Lower leg skin (tissue), 4 donors: Measurements from ENCODE around the gene TPST1. TPM values are rescaled to one million over a fixed set of nuclear protein-coding genes. Genes with fewer than 3 reads are reported as not detected.

Source experiments
- DNase-seq, 2 donors: peaks; one replicate each; pipeline ENCODE4 v3.0.0-alpha.2; 2019; ENCODE audit warnings: low spot score in 2 of 2
- H3K4me3 ChIP-seq: fragments of 200-600 bp; sonication (generic); 2 replicates; pipeline ENCODE4 v1.5.1; 2017; ENCODE audit warnings: mild to moderate bottlenecking, low read depth; ENCODE audit not compliant: poor library complexity, severe bottlenecking
- POLR2A ChIP-seq, 2 donors: fragments of 450-650 bp; IDR thresholded peaks; one replicate each; pipeline ENCODE4 v1.6.1; 2016 to 2017; ENCODE audit warnings: antibody characterized with exemption in 2 of 2, mild to moderate bottlenecking in 1 of 2, moderate library complexity in 1 of 2
- WGBS, 2 donors: methylation state at CpG; one replicate each; pipeline ENCODE4 v1.1.5; 2018; 5-methylcytosine and 5-hydroxymethylcytosine counted together
- intact Hi-C: fragments of 100-400 bp; cut with DNase I; formaldehyde crosslinking; loops from one replicate; pipeline ENCODE4 v1.15.0; 2023; ENCODE audit warnings: low total_unique reads
- total RNA-seq, 4 donors: library from RNA; depleted of rRNA; stranded (reverse); fragments of >200 nt; gene quantifications; one replicate each; pipeline ENCODE4 v1.1.0, GENCODE V29; 2016
- TF ChIP-seq, protein P1 (sequence below), 3 donors: fragments of 450-650 bp; IDR thresholded peaks; one replicate each; pipeline ENCODE4 v1.5.1; 2016; ENCODE audit warnings: antibody characterized with exemption in 3 of 3, mild to moderate bottlenecking in 3 of 3, moderate library complexity in 2 of 3

Gene TPST1
- total RNA-seq, 4 donors from 2014 or later, result 10.1 to 12.8 (median 11.2) TPM

DNA sequence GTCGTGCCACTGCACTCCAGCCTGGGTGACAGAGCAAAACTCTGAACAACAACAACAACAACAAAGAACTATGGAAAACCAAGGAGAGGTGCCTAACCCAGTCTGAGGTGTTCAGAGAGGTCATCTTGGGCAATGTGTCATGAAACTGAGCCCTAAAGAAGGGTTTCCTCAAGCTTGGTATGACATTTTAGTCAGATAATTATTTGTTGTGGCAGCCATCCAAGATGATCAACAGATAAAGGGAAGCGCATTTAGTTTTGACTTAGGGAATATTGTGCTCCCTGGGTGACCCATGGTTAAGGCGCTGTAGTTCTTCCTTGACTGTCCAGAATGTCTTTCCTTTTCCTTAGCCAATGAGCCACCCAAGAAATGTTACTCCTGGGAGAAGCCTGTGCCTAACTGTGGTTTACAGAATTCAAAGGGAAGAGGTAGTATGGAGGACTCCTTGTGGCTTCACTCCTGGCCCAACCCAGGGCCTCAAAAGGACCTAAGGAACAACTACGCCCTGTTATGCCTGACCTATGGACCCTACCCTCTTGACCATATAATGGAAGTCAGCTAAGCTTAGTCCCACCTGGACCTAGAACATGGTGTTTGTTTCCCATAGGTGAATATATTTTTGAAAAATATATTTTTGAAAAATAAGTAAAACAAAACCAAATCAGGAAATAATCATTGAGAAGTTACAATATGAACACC is 42.4 kb downstream of the TPST1 start:
- DNase-seq, result no peak
- TF ChIP-seq, protein P1, sequence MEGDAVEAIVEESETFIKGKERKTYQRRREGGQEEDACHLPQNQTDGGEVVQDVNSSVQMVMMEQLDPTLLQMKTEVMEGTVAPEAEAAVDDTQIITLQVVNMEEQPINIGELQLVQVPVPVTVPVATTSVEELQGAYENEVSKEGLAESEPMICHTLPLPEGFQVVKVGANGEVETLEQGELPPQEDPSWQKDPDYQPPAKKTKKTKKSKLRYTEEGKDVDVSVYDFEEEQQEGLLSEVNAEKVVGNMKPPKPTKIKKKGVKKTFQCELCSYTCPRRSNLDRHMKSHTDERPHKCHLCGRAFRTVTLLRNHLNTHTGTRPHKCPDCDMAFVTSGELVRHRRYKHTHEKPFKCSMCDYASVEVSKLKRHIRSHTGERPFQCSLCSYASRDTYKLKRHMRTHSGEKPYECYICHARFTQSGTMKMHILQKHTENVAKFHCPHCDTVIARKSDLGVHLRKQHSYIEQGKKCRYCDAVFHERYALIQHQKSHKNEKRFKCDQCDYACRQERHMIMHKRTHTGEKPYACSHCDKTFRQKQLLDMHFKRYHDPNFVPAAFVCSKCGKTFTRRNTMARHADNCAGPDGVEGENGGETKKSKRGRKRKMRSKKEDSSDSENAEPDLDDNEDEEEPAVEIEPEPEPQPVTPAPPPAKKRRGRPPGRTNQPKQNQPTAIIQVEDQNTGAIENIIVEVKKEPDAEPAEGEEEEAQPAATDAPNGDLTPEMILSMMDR (IDR thresholded peaks at IDR 0.05), result no peak
- no peak for TF ChIP-seq POLR2A (IDR thresholded peaks at IDR 0.05)
- WGBS, 2 donors, result 84 to 94% methylated on average over 4 of the region's 4 CpGs
- intact Hi-C loops, result loop anchor here (2.0 kb wide), 1 partner anchor 31 kb away; no protein-coding TSS in a partner anchor
- no peak overlapping the region for H3K4me3 ChIP-seq

DNA sequence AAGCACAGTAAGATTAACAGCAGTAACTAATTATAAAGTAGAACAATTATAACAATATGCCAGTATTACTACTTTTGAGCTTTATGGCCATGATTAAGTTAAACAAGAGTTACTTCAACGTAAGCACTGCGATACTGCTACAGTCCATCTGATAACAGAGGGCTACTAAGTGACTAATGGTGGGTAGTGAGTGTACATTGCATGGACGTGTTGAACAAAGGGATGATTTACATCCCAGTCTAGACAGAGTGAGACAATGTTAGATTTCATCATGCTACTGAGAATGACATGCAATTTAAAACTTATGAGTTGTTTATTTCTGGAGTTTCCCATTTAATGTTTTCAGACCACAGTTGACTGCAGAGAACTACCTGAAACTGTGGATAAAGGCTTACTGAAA is 45.6 kb downstream of the TPST1 start:
- no peak for DNase-seq
- H3K4me3 ChIP-seq, result no peak overlapping the region
- no peak for TF ChIP-seq POLR2A (IDR thresholded peaks at IDR 0.05)
- TF ChIP-seq, protein P1 (IDR thresholded peaks at IDR 0.05), result peak in 1 of 3 donors; percentile 37
- intact Hi-C loops, result no loop called here
- 68 to 77% methylated on average over 3 of the region's 3 CpGs for WGBS, 2 donors

DNA sequence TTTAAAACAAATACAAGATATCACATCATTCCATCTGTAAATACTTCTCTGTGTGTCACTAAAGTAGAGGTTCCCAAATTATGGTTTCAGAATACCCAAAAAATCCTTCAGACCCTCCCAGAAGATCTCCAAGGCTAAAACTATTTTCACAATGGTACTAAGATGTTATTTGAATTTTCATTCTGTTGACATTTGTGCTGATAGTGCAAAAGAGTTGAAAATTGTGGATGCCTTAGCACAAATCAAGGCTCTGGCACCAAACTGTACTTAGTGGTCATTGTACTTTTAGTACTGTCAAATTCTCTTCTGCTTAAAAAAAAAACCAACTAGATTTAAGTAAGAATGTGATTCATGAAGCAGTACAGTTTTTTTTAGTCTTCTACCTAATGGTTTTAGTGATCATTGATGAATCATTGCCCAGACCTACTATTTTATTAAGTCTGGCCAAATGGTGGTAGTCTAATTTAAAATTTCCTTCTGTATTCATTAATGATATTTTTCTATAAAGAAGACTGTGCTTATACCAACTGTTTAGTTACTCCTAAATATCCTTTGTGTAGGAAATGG is 50.5 kb downstream of the TPST1 start:
- TF ChIP-seq POLR2A (IDR thresholded peaks at IDR 0.05), result no peak
- TF ChIP-seq, protein P1 (IDR thresholded peaks at IDR 0.05), result no peak
- intact Hi-C loops, result no loop called here
- no peak overlapping the region for H3K4me3 ChIP-seq
- no peak for DNase-seq

DNA sequence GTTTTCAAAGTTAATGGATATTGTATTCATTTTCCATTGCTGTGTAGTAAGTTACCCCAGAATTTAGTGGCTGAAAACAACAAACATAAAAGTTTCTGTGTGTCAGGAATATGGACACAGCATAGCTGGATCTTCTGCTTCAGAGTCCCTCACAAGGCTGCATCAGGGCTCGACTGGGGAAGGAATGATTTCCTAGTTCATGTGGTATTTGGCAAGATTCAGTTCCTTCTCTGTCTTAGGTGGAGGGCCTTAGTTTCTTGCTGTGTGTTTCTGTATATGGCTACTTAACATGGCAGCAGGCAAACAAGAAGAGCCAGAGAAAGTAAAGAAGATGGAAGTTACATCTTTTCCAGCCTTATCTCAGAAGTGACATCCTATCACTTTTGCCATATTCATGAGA is 51.1 kb downstream of the TPST1 start:
- 0 to 32% methylated on average over 1 of the region's 1 CpG for WGBS, 2 donors
- H3K4me3 ChIP-seq, result no peak overlapping the region
- TF ChIP-seq, protein P1 (IDR thresholded peaks at IDR 0.05), result no peak
- no peak for TF ChIP-seq POLR2A (IDR thresholded peaks at IDR 0.05)

DNA sequence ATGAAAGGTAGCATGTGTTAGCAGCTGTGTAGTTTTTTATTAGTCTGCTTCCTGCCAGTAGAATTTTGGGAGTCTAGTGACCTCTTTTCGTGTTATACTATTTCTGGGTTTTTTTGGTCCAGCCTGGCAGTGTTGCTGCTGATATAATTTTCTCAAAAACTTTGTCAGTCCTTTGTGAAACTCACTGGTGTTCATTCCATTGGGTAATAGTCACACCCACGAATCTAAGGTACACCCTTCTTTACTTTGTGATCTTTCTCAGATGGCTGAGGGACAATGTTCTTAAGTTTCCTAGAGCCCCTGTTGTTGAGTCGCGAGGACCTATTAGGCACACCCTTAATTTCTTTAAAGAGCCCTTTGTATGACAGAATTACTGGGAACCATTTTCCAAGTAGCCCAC is 52.3 kb downstream of the TPST1 start:
- WGBS, 2 donors, result 74 to 80% methylated on average over 4 of the region's 4 CpGs
- DNase-seq, result no peak
- intact Hi-C loops, result no loop called here
- no peak overlapping the region for H3K4me3 ChIP-seq
- no peak for TF ChIP-seq POLR2A (IDR thresholded peaks at IDR 0.05)
- TF ChIP-seq, protein P1 (IDR thresholded peaks at IDR 0.05), result no peak

More for the DNA sequence above, 51.1 kb downstream of the TPST1 start:
- DNase-seq, result no peak
- intact Hi-C loops, result no loop called here
